Measurements from ENCODE around the gene RALGPS1.

The RALGPS1 gene

GRCh38 chr9:127116088-127116726, 201.6 kb downstream of the RALGPS1 start:
- no peak for DNase-seq (ENCODE audit: low read depth in 1 of 2, low spot score in 1 of 2)

- DNase-seq (ENCODE audit: low read depth in 1 of 2, low spot score in 1 of 2): no peak
These were observed 202.4 kb downstream of the RALGPS1 start for GRCh38 chr9:127116957-127117356.

GRCh38 chr9:127117801-127118200, 203.2 kb downstream of the RALGPS1 start:
- DNase-seq (ENCODE audit: low read depth in 1 of 2, low spot score in 1 of 2): no peak

- no peak for DNase-seq (ENCODE audit: low read depth in 1 of 2, low spot score in 1 of 2)
These were observed 204.2 kb downstream of the RALGPS1 start for GRCh38 chr9:127118597-127119319.

DNA sequence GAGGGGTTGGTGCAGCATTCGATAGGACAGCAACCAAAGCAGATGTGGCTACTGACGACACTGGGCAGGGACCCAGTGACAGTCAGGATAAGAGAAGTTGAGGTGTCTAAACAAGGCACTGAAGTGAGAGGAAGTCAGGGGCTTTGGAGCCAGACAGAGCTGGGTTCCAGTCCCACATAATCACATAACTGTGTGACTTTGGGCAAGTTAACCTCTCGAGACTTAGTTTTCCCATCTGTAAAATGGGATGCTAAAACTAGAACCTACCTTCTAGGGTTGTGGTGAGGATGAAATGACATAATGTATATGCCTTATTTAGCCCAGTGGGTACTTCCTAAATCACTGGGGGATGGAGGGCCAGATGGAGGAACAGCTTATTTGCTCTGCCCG, 204.7 kb downstream of the RALGPS1 start:
- DNase-seq (ENCODE audit: low read depth in 1 of 2, low spot score in 1 of 2): no peak

- DNase-seq (ENCODE audit: low read depth in 1 of 2, low spot score in 1 of 2): no peak
These were observed 207.1 kb downstream of the RALGPS1 start for GRCh38 chr9:127121628-127122175.

- DNase-seq (ENCODE audit: low read depth in 1 of 2, low spot score in 1 of 2): no peak
These were observed 207.8 kb downstream of the RALGPS1 start, which contains the start of gene ANGPTL2 for GRCh38 chr9:127122176-127123063. Gene ANGPTL2, minus strand, starts transcription at chr9:127122635. Its CDS starts 13,904 bp downstream, at chr9:127108731.

DNA sequence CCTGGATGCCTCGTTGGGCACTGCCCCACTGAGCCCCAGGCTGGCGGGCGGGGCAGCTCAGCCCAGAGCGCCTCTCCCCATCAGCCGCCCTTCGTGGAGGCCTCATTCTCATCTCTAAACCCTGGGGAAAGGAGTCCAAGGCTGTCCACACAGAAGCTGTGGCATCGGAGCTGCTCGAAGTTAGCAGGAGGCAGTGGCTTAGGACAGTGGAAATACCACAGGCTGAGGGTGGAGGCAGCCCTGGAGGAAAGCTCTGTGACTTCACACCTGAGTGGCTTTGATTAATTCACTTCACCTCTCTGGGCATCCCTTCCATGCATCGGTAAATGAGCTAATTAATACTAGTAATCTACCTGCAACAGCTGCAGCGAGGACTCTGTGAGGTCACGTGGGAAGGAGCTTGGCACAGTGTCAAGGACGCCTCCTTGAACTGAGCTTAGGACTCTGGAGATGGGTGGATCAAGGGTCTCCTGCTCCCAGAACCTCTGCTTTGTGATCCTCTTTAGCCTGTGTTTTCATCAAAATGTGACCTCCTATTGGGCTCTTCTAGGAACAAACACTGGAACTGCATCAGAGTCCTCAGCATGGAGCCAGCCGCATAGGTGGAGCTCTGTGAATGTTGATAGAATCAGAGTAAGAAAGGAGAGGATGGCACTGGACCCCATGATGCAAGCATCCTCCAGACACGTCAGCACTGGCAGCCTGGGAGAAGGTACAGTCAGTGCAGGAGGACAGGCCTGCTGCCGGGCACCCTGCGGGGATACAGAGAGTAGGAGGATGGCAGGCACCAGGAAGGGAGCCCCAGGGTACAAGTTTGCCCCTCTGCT, 208.7 kb downstream of the RALGPS1 start:
- no peak for DNase-seq (ENCODE audit: low read depth in 1 of 2, low spot score in 1 of 2)

GRCh38 chr9:127124111-127124531, 209.5 kb downstream of the RALGPS1 start:
- no peak for DNase-seq (ENCODE audit: low read depth in 1 of 2, low spot score in 1 of 2)

GRCh38 chr9:127124792-127125191, 210.2 kb downstream of the RALGPS1 start:
- no peak for DNase-seq (ENCODE audit: low read depth in 1 of 2, low spot score in 1 of 2)

- no peak for DNase-seq (ENCODE audit: low read depth in 1 of 2, low spot score in 1 of 2)
These were observed 212.4 kb downstream of the RALGPS1 start for GRCh38 chr9:127126971-127127370.

DNA sequence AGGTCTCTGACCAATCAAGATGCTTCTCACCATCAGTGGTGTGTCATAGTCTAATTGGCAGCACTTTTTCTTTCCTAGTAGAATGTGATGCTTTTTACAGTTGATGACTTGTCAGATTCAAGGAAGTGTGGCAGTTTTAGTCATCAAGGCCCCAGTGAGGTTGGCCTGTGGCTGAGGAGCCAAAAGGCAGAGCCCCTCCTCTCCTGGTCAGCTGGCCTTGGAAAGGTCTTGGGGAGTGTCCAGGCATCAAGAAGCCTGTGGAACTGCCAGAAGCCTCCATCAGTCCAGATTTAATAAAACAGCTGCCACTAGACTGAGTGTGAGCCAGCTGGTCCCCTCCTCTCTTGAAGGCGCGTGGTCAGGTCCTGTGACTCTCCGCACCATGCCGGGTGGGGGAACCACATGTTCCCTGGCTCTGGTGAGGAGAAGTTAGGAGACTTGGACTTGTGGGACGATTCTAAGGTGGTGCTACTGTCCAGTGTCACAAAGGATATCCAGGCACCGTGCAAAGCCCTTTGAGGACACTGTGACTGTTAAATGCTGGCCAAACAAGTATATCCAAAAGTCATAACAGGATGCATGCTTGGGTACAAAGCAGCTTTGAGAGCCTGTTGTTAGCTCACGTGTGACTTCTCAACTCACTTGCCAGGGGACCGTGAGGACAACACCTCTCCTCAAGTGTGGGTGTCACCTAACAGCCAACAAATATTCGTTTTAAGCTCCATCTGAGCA, 213.9 kb downstream of the RALGPS1 start:
- DNase-seq (ENCODE audit: low read depth in 1 of 2, low spot score in 1 of 2): no peak

GRCh38 chr9:127129073-127129717, 214.6 kb downstream of the RALGPS1 start:
- DNase-seq (ENCODE audit: low read depth in 1 of 2, low spot score in 1 of 2): no peak

DNA sequence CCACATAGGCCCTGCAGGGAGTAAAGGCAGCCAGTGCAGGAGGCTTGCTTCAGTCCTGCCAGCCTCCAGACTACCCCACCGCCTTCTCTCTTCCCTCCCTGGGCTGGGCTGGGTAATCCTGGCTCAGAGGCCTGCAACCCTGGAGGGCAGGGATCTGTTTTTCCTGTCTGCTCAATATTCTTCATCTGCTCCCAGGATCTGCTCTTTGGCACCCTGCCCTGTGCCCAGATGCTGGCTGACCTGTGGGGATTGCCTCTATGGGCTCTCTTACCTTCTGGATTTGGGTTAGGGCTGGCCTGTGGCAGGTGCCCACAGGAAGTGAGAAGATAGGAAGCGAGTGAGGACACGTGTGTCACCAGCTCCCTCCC, 215.1 kb downstream of the RALGPS1 start:
- DNase-seq (ENCODE audit: low read depth in 1 of 2, low spot score in 1 of 2): no peak

GRCh38 chr9:127130235-127130634, 215.7 kb downstream of the RALGPS1 start:
- no peak for DNase-seq (ENCODE audit: low read depth in 1 of 2, low spot score in 1 of 2)

DNA sequence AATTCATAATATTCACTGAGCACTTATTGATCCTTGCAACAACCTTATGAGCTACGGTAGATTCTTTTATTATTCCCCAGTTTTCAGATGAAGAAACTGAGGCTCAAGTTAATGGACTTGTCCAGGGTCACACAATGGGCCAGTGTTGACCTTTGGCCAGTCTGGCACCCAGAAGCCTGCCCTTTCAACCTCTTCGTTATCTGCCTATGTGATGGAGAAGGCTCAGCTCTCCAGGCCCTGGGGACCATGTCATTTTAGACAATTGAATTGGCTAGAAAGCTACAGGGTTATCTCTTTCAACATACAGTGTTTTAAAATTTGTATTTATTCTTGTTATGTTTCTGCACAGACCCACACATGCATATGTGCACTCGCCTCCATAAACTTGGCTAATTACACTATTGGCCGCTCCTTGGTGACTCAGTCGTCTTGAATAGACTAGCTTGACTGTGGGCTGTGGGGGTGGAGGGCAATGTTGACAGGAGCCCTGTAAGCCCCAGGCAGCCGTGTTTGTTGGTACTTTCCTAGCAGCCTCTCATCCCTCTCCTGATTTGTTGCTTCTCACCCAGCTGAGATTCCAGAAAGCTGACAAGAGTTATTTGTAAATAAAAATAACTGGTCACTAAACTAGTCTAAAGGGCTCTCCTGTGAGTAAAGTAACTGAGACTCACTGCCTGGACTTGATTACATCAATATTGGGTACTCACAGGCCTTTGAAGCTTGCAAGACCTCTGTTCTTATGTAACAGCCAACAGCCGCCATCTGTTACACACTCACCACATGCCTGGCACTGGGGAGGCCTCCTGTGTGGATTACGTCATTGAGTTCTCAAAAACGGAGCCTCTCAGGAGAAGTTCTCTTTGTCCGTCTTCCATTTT, 216.3 kb downstream of the RALGPS1 start:
- no peak for DNase-seq (ENCODE audit: low read depth in 1 of 2, low spot score in 1 of 2)

DNA sequence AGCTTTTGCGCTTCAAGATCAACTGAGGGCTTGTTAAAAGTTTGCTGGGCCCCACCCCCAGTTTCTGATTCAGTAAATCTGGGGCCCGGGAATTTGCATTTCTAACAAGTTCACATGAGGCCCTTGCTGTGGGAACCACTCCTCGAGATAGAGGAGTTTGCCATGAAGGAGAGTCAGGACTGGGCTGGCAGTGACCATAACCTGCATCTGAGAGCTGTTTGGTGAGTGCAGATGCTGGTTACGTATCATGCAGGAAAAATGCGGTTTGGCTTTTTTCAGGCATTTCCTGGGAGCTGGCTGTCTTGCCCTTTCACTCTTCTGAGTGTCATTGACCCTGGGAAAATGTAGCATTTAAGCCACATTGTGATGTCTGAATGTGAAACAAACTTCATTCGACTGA, 217.3 kb downstream of the RALGPS1 start:
- DNase-seq (ENCODE audit: low read depth in 1 of 2, low spot score in 1 of 2): no peak

- no peak for DNase-seq (ENCODE audit: low read depth in 1 of 2, low spot score in 1 of 2)
These were observed 217.8 kb downstream of the RALGPS1 start for GRCh38 chr9:127132375-127132774.
